GM18861 (cell line): ENCODE data around the gene SERINC4.

Experiments used
- ATAC-seq: cut with Tn5 transposase; IDR thresholded peaks from one replicate; pipeline ENCODE4 v1.9.1; 2021; ENCODE audit not compliant: unreplicated experiment

The SERINC4 gene

GRCh38 chr15:43799209-43799944 is 643 bp downstream of the SERINC4 start:
- ATAC-seq = no peak

GRCh38 chr15:43796566-43796965 is 3.5 kb downstream of the SERINC4 start:
- ATAC-seq = no peak

GRCh38 chr15:43795997-43796396 is 4.0 kb downstream of the SERINC4 start:
- ATAC-seq = no peak

- ATAC-seq = no peak
Measured at GRCh38 chr15:43795197-43795596, 4.8 kb downstream of the SERINC4 start.

- no peak for ATAC-seq
Measured at GRCh38 chr15:43794269-43795037, 5.6 kb downstream of the SERINC4 start.

- ATAC-seq = no peak
Measured at GRCh38 chr15:43793647-43794046, 6.4 kb downstream of the SERINC4 start.

- ATAC-seq = no peak
Measured at GRCh38 chr15:43792761-43793476, 7.1 kb downstream of the SERINC4 start.

- peak; percentile 69 for ATAC-seq
Measured at GRCh38 chr15:43791993-43792760, 7.8 kb downstream of the SERINC4 start, which contains the start of gene SERF2. SERF2 (plus strand) TSS chr15:43792320; CDS start chr15:43792377, 57 bp downstream.

- ATAC-seq = no peak
Measured at GRCh38 chr15:43789409-43789808, 10.6 kb downstream of the SERINC4 start.

GRCh38 chr15:43779016-43779415 is 21.0 kb downstream of the SERINC4 start:
- no peak for ATAC-seq

- ATAC-seq = peak; percentile 53
Measured at GRCh38 chr15:43777267-43777914, 22.6 kb downstream of the SERINC4 start.

- peak; percentile 23 for ATAC-seq
Measured at GRCh38 chr15:43776718-43777266, 23.2 kb downstream of the SERINC4 start, which contains the start of gene ELL3. ELL3 (minus strand) TSS chr15:43776966; CDS start chr15:43776901, 65 bp downstream.

- peak; percentile 57 for ATAC-seq
Measured at GRCh38 chr15:43776101-43776717, 23.8 kb downstream of the SERINC4 start.

- ATAC-seq = no peak
Measured at GRCh38 chr15:43775411-43775965, 24.5 kb downstream of the SERINC4 start.

GRCh38 chr15:43774062-43774461 is 26.0 kb downstream of the SERINC4 start:
- no peak for ATAC-seq

GRCh38 chr15:43772624-43773023 is 27.4 kb downstream of the SERINC4 start:
- no peak for ATAC-seq

GRCh38 chr15:43771816-43772215 is 28.2 kb downstream of the SERINC4 start:
- no peak for ATAC-seq

GRCh38 chr15:43769584-43770228 is 30.3 kb downstream of the SERINC4 start:
- ATAC-seq = no peak
